ENCODE measurements around the gene OR2F2.

DNA sequence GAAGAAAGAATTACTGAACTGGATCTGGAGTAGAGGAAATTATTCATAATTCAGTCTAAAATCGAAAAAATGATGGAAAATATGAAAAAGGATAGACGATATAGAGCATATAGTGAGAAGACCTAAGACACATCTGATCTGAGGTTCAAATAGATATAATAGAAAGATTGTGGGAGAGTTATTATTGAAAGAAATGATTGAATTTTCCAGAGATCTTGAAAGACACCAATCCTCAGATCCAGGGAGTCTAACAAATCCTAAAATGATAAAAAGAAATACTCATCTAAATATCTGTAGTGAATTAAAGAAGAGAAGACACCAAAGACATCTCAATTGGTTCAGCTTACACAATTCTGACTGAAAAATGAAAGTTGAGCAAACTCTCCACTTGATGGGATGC is 46.0 kb upstream of the OR2F2 start:
- TF ChIP-seq GATA2 (IDR thresholded peaks at IDR 0.05; ENCODE audit: low read depth, low read length) = no peak
- no peak for TF ChIP-seq GATA3 (IDR thresholded peaks at IDR 0.05; ENCODE audit: low read depth, low read length)
